Measurements from ENCODE around the gene OR6Y1. TPM values are rescaled to one million over a fixed set of nuclear protein-coding genes. Genes with fewer than 3 reads are reported as not detected.
A peak's percentile ranks its signal among the peaks of the same experiment; 100 is the strongest.

The OR6Y1 gene
- total and polyA plus RNA-seq, 2 of the 13 experiments (the other 11 are each of a cell fraction or from before 2014, with no cell fraction given) = not detected

- BruUV-seq (replicated peaks) = no TSS peak
- intact Hi-C loops (cut with micrococcal nuclease; ENCODE audit: unreplicated experiment) (loop anchor here (2.0 kb wide), 1 partner anchor 492 kb away; no protein-coding TSS in a partner anchor), in situ Hi-C loops (cut with HindIII; ENCODE audit: extremely low pct_ligation_motif_present, low pct_unique_long_range_greater_than_20kb) (no loop called here)
- Histone ChIP-seq H3K4me3 (replicated peaks in 1 of 3; ENCODE audit: insufficient read depth in 1 of 3, low read depth in 2 of 3, low read length in 3 of 3) (no peak overlapping the region), H3K9me3 (ENCODE audit: low read length) (peaks cover 5% of the 10 kb centered on the region; the same call in 1 of the 2 replicates), H3K4me1 (ENCODE audit: insufficient read depth, low read length) (no peaks in the 10 kb centered on the region), H3K27me3 (ENCODE audit: control insufficient read depth in 1 of 2, insufficient read depth in 2 of 2, low read length in 2 of 2) (no peaks in the 10 kb centered on the region), H3K9ac (ENCODE audit: insufficient read depth, low read depth, low read length) (no peak overlapping the region), H3K4me2 (ENCODE audit: low read depth, low read length) (no peak overlapping the region), H3K36me3 (replicated peaks in 1 of 2; ENCODE audit: control insufficient read depth in 1 of 2, insufficient read depth in 2 of 2, low read length in 2 of 2) (no peaks in the 10 kb centered on the region), H3K27ac (ENCODE audit: extremely low read length, insufficient read depth, low read length) (no peak overlapping the region), H2AFZ (ENCODE audit: low read length) (no peak overlapping the region), H4K20me1 (ENCODE audit: insufficient read depth, low read length) (no peaks in the 10 kb centered on the region), H3K79me2 (ENCODE audit: insufficient read depth, low read length) (no peaks in the 10 kb centered on the region)
- FAIRE-seq (no peak), ATAC-seq (no peak), DNase-seq (ENCODE audit: low spot score) (peak; percentile 1)
- CTCF ChIA-PET (ENCODE audit: low intra/inter-chr PET ratio, low total read pairs) = interaction anchor here (1.2 kb wide), 1 partner anchor 492 kb away, joined by 3 read pairs; no protein-coding TSS in a partner anchor
- POLR2A ChIA-PET = no interaction called here
- WGBS (ENCODE audit: low lambda C conversion rate) = 0% methylated on average over 1 of the region's 1 CpG
- TF ChIP-seq STAG1 (CRISPR knock-in tag; IDR thresholded peaks at IDR 0.05) (peak; percentile 30; the same call in 1 of the 2 replicates), FOXM1 (CRISPR knock-in tag; IDR thresholded peaks at IDR 0.05) (no peak), CTCF (CRISPR knock-in tag; IDR thresholded peaks at IDR 0.05) (0 out of 2 replicates have a peak, but pooled peaks have one; percentile 31)
Observed at GRCh38 chr1:158506369-158506987, 47.7 kb downstream of the OR6Y1 start.

- peaks cover 4% of the 10 kb centered on the region; the same call in 1 of the 2 replicates for H3K9me3 ChIP-seq (ENCODE audit: low read length)
- no peak overlapping the region for H2AFZ ChIP-seq (ENCODE audit: low read length)
- H3K79me2 ChIP-seq (ENCODE audit: insufficient read depth, low read length) = no peaks in the 10 kb centered on the region
- intact Hi-C loops (cut with micrococcal nuclease; ENCODE audit: unreplicated experiment) = no loop called here
- H3K27me3 ChIP-seq (ENCODE audit: control insufficient read depth in 1 of 2, insufficient read depth in 2 of 2, low read length in 2 of 2) = no peaks in the 10 kb centered on the region
- DNase-seq (ENCODE audit: low spot score) (no peak), ATAC-seq (no peak), FAIRE-seq (no peak)
- 0% methylated on average over 2 of the region's 2 CpGs for WGBS (ENCODE audit: low lambda C conversion rate)
- H3K9ac ChIP-seq (ENCODE audit: insufficient read depth, low read depth, low read length) = no peak overlapping the region
- POLR2A ChIA-PET = no interaction called here
- no peaks in the 10 kb centered on the region for H4K20me1 ChIP-seq (ENCODE audit: insufficient read depth, low read length)
- TF ChIP-seq ZUFSP (CRISPR knock-in tag; IDR thresholded peaks at IDR 0.05; ENCODE audit: borderline replicate concordance) = no peak
- no peak for TF ChIP-seq HINFP (CRISPR knock-in tag; IDR thresholded peaks at IDR 0.05; ENCODE audit: low read depth)
- TF ChIP-seq ZNF512 (CRISPR knock-in tag; IDR thresholded peaks at IDR 0.05) = no peak
- no peak for TF ChIP-seq NFKBIZ (CRISPR knock-in tag; IDR thresholded peaks at IDR 0.05)
- TF ChIP-seq CREB1 (IDR thresholded peaks at IDR 0.05) = no peak
- no peak for TF ChIP-seq CREB1 (CRISPR knock-in tag; IDR thresholded peaks at IDR 0.05)
- TF ChIP-seq TFDP2 (CRISPR knock-in tag; IDR thresholded peaks at IDR 0.05) = no peak
- no peak overlapping the region for H3K4me2 ChIP-seq (ENCODE audit: low read depth, low read length)
- in situ Hi-C loops (cut with HindIII; ENCODE audit: extremely low pct_ligation_motif_present, low pct_unique_long_range_greater_than_20kb) = no loop called here
- H3K4me1 ChIP-seq (ENCODE audit: insufficient read depth, low read length) = no peaks in the 10 kb centered on the region
- H3K4me3 ChIP-seq (replicated peaks in 1 of 3; ENCODE audit: insufficient read depth in 1 of 3, low read depth in 2 of 3, low read length in 3 of 3) = no peak overlapping the region
- BruUV-seq (replicated peaks) = no TSS peak
- no peaks in the 10 kb centered on the region for H3K36me3 ChIP-seq (replicated peaks in 1 of 2; ENCODE audit: control insufficient read depth in 1 of 2, insufficient read depth in 2 of 2, low read length in 2 of 2)
- no peak overlapping the region for H3K27ac ChIP-seq (ENCODE audit: extremely low read length, insufficient read depth, low read length)
- CTCF ChIA-PET (ENCODE audit: low intra/inter-chr PET ratio, low total read pairs) = no interaction called here
Observed at GRCh38 chr1:158496374-158496773, 57.8 kb downstream of the OR6Y1 start.

Data from HepG2 (cell line).